ENCODE measurements around the gene TMEM115. TPM values are rescaled to one million over a fixed set of nuclear protein-coding genes. Genes with fewer than 3 reads are reported as not detected.

The TMEM115 gene
- total and polyA plus RNA-seq, 2 donors, result 17.3 to 21.9 TPM

DNA sequence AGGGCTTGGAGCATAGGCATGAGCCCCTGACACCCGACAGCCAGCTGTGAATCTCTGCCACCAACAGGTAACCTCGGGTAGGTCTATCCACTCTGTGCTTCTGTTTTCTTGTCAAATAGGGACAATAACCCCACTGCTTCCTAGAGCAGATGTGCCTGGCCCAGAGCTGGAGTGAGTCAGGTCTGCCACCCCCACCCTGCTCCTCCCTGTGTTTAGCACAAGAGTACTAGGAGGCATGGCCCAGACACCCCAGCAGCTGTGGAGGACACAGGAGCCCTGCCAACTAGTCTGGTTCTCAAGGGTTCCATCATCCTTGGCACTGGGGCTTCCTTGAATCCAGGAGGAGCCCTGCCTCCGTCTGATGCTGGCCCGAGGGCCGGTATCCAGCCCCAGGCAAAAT, 33.7 kb upstream of the TMEM115 start:
- Histone ChIP-seq H3K36me3 (ENCODE audit: control insufficient read depth in 2 of 2, insufficient read depth in 2 of 2, low read length in 1 of 2) (no peaks in the 10 kb centered on the region), H3K27me3 (ENCODE audit: control insufficient read depth in 2 of 2, insufficient read depth in 1 of 2, low read length in 1 of 2) (no peaks in the 10 kb centered on the region), H3K9me3 (ENCODE audit: control insufficient read depth in 2 of 2, insufficient read depth in 1 of 2, low read length in 1 of 2) (no peaks in the 10 kb centered on the region), H3K4me3 (ENCODE audit: low read length in 2 of 2) (no peak overlapping the region), H3K27ac (ENCODE audit: low read depth in 1 of 2, low read length in 1 of 2) (no peak overlapping the region), H3K4me1 (ENCODE audit: control insufficient read depth in 2 of 2, insufficient read depth in 2 of 2, low read length in 2 of 2) (no peaks in the 10 kb centered on the region)
- no peak for DNase-seq (ENCODE audit: low read depth in 6 of 9, low spot score in 9 of 9)
- 93% methylated on average over 5 of the region's 5 CpGs for WGBS

DNA sequence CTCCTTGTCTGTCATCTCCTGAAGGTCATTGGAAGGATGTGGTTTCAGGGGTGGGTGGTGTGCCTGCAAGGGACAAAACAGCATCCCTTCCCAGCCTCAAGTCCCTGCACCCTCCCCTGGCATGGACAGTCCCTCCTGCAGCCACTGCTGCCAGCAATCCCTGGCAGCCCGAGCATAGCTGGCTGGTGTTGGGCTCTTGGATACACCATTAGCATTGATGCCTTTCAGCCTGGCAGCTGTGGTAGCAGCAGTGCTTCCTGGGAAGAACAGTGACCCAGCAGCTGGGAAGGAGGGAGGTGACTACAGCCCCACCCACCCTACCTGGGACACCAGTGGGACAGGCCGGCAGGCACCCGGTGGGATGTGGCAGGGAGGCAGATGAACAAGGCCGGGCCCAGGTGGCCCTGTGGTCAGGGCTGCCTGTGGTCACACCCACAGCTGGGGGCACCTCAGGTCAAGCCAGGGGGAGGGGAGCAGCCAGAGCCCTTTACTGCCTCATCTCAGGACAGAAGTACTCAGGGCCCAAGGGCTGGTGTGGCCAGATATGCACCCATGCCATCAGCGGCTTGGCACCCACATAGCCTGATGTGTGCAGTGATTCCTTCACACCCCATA, 32.9 kb upstream of the TMEM115 start:
- DNase-seq (ENCODE audit: low read depth in 6 of 9, low spot score in 9 of 9), result no peak
- H3K36me3 ChIP-seq (ENCODE audit: control insufficient read depth in 2 of 2, insufficient read depth in 2 of 2, low read length in 1 of 2), result no peaks in the 10 kb centered on the region
- no peak overlapping the region for H3K4me3 ChIP-seq (ENCODE audit: low read length in 2 of 2)
- no peaks in the 10 kb centered on the region for H3K9me3 ChIP-seq (ENCODE audit: control insufficient read depth in 2 of 2, insufficient read depth in 1 of 2, low read length in 1 of 2)
- no peaks in the 10 kb centered on the region for H3K4me1 ChIP-seq (ENCODE audit: control insufficient read depth in 2 of 2, insufficient read depth in 2 of 2, low read length in 2 of 2)
- no peaks in the 10 kb centered on the region for H3K27me3 ChIP-seq (ENCODE audit: control insufficient read depth in 2 of 2, insufficient read depth in 1 of 2, low read length in 1 of 2)
- no peak overlapping the region for H3K27ac ChIP-seq (ENCODE audit: low read depth in 1 of 2, low read length in 1 of 2)
- WGBS, result 86% methylated on average over 5 of the region's 5 CpGs

DNA sequence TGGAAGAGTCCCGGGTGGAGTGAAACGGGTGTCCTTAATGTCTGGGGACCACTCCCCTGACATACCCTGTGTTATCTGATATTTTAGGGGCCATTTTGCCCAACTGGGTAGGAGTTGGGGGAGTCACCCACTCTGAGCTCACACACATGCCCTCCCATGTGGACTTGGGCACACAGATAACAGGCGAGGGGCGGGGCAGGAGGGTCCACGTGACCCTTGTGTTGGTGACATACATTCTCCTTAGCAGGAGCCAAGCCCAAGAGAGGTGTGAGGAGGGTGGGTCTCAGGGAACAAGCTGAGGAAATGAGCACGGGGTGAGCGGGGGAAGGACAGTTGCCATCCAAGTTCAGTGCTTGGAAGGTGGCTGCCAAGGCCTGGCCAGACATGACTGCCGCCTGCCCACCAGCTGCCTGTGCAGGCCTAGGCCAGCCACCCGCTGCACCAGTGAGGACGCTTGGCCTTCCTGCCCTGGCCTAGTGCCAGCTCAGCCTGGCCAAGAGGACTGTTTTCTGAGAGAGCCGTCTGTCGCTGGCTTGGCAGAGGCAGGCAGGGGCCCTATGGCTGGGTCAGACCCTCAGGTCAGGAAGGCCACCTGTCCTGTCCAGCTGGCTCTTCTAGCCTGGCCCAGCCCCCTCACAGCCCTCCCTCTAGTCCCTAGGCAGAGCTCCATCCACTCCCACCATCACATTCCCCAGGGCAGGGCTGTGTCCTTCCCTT, 31.3 kb upstream of the TMEM115 start:
- Histone ChIP-seq H3K36me3 (ENCODE audit: control insufficient read depth in 2 of 2, insufficient read depth in 2 of 2, low read length in 1 of 2) (no peaks in the 10 kb centered on the region), H3K27ac (ENCODE audit: low read depth in 1 of 2, low read length in 1 of 2) (peak overlapping the region in 1 of 2 donors; percentile 49), H3K27me3 (ENCODE audit: control insufficient read depth in 2 of 2, insufficient read depth in 1 of 2, low read length in 1 of 2) (no peaks in the 10 kb centered on the region), H3K4me1 (ENCODE audit: control insufficient read depth in 2 of 2, insufficient read depth in 2 of 2, low read length in 2 of 2) (no peaks in the 10 kb centered on the region), H3K9me3 (ENCODE audit: control insufficient read depth in 2 of 2, insufficient read depth in 1 of 2, low read length in 1 of 2) (no peaks in the 10 kb centered on the region), H3K4me3 (ENCODE audit: low read length in 2 of 2) (no peak overlapping the region)
- DNase-seq (ENCODE audit: low read depth in 6 of 9, low spot score in 9 of 9), result no peak
- WGBS, result 95% methylated on average over 12 of the region's 12 CpGs

- Histone ChIP-seq H3K27ac (ENCODE audit: low read depth in 1 of 2, low read length in 1 of 2) (no peak overlapping the region), H3K9me3 (ENCODE audit: control insufficient read depth in 2 of 2, insufficient read depth in 1 of 2, low read length in 1 of 2) (no peaks in the 10 kb centered on the region), H3K27me3 (ENCODE audit: control insufficient read depth in 2 of 2, insufficient read depth in 1 of 2, low read length in 1 of 2) (no peaks in the 10 kb centered on the region), H3K4me1 (ENCODE audit: control insufficient read depth in 2 of 2, insufficient read depth in 2 of 2, low read length in 2 of 2) (no peaks in the 10 kb centered on the region), H3K4me3 (ENCODE audit: low read length in 2 of 2) (no peak overlapping the region), H3K36me3 (ENCODE audit: control insufficient read depth in 2 of 2, insufficient read depth in 2 of 2, low read length in 1 of 2) (no peaks in the 10 kb centered on the region)
- no peak for DNase-seq (ENCODE audit: low read depth in 6 of 9, low spot score in 9 of 9)
- WGBS, result 95% methylated on average over 6 of the region's 6 CpGs
Observed at GRCh38 chr3:50389414-50389767, 30.1 kb upstream of the TMEM115 start.

DNA sequence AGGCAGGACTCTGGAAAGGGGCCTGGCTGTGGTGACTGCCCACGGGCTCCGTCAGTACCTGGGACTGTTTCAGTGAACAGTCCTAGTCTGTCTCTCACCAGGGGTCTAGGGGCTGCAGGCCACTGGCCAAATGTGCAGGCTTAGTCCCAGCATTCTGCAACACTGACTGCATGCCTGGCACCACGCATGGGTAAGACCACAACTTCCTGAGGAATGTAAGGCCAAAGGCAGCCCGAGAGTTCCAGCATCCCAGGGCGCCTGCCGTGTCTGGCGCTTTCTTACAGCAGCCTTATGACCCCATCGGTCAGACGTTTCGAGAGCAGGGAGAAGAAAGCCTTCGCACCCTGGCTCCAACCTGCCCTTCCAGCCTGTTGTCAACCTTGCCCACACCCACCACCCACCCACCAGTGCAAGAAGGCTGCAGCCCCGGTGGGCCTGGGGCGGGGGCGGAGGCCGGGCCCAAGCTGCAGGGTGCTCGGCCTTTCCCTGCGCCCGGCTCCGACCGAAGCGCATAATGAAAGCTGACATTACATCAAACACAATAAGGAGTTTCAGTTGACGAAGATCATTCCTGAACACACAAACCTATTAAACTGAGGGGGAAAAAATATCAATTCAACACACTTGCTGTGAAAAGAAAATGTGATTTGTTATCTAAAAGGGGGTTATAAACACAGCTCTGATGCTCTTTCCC, 29.5 kb upstream of the TMEM115 start:
- Histone ChIP-seq H3K27ac (ENCODE audit: low read depth in 1 of 2, low read length in 1 of 2) (no peak overlapping the region), H3K27me3 (ENCODE audit: control insufficient read depth in 2 of 2, insufficient read depth in 1 of 2, low read length in 1 of 2) (no peaks in the 10 kb centered on the region), H3K4me3 (ENCODE audit: low read length in 2 of 2) (no peak overlapping the region), H3K4me1 (ENCODE audit: control insufficient read depth in 2 of 2, insufficient read depth in 2 of 2, low read length in 2 of 2) (no peaks in the 10 kb centered on the region), H3K9me3 (ENCODE audit: control insufficient read depth in 2 of 2, insufficient read depth in 1 of 2, low read length in 1 of 2) (no peaks in the 10 kb centered on the region), H3K36me3 (ENCODE audit: control insufficient read depth in 2 of 2, insufficient read depth in 2 of 2, low read length in 1 of 2) (no peaks in the 10 kb centered on the region)
- DNase-seq (ENCODE audit: low read depth in 6 of 9, low spot score in 9 of 9), result no peak
- 91% methylated on average over 22 of the region's 22 CpGs for WGBS

- Histone ChIP-seq H3K36me3 (ENCODE audit: control insufficient read depth in 2 of 2, insufficient read depth in 2 of 2, low read length in 1 of 2) (no peaks in the 10 kb centered on the region), H3K4me3 (ENCODE audit: low read length in 2 of 2) (no peak overlapping the region), H3K4me1 (ENCODE audit: control insufficient read depth in 2 of 2, insufficient read depth in 2 of 2, low read length in 2 of 2) (no peaks in the 10 kb centered on the region), H3K27me3 (ENCODE audit: control insufficient read depth in 2 of 2, insufficient read depth in 1 of 2, low read length in 1 of 2) (no peaks in the 10 kb centered on the region), H3K9me3 (ENCODE audit: control insufficient read depth in 2 of 2, insufficient read depth in 1 of 2, low read length in 1 of 2) (no peaks in the 10 kb centered on the region), H3K27ac (ENCODE audit: low read depth in 1 of 2, low read length in 1 of 2) (no peak overlapping the region)
- DNase-seq (ENCODE audit: low read depth in 6 of 9, low spot score in 9 of 9), result no peak
- 89% methylated on average over 25 of the region's 25 CpGs for WGBS
Observed at GRCh38 chr3:50388016-50388719, 28.8 kb upstream of the TMEM115 start.

DNA sequence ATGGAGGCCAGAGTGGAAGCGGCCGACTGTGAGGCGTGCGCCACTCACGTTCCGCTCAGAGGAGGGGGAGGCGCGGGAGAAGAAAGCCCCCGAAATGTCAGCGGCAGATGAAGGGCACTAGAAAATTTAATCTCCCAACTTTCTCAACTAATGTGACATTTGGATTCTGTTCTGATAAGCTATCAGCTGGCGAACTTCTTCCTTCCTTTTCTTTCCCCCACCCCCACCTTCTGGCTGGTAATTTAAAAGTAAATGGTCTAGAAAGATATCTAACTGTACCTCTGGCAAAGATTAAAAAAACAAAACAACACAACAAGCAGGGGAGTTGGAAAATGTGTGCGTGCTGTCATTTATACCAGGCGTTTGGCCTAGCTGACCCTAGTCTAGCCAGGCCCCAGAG, 26.4 kb upstream of the TMEM115 start:
- Histone ChIP-seq H3K4me3 (ENCODE audit: low read length in 2 of 2) (no peak overlapping the region), H3K27me3 (ENCODE audit: control insufficient read depth in 2 of 2, insufficient read depth in 1 of 2, low read length in 1 of 2) (no peaks in the 10 kb centered on the region), H3K9me3 (ENCODE audit: control insufficient read depth in 2 of 2, insufficient read depth in 1 of 2, low read length in 1 of 2) (peaks cover 0 to 3% of the 10 kb centered on the region in 2 donors), H3K27ac (ENCODE audit: low read depth in 1 of 2, low read length in 1 of 2) (no peak overlapping the region), H3K4me1 (ENCODE audit: control insufficient read depth in 2 of 2, insufficient read depth in 2 of 2, low read length in 2 of 2) (peaks cover 0 to 2% of the 10 kb centered on the region in 2 donors), H3K36me3 (ENCODE audit: control insufficient read depth in 2 of 2, insufficient read depth in 2 of 2, low read length in 1 of 2) (no peaks in the 10 kb centered on the region)
- 64% methylated on average over 13 of the region's 13 CpGs for WGBS
- DNase-seq (ENCODE audit: low read depth in 6 of 9, low spot score in 9 of 9), result no peak

DNA sequence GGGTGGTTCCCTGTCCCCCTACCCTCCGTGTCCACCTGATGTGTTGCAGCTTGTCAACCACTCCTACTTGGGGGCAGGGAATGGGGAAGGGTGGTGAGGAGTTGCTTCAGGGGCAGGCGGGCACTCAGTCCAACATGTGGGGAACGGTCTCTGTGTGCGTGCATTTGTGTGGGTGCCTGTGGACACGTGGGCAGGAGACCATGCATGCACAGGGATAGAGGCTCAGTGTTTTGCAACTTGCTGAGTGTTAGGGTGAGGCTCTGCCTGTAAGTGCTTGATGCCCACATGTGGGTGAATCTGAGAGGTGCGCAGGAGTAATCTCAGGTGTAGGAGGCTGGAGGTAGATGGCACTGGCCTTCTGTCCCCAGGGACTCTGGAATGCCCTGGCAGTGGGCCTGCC, 24.4 kb upstream of the TMEM115 start:
- Histone ChIP-seq H3K36me3 (ENCODE audit: control insufficient read depth in 2 of 2, insufficient read depth in 2 of 2, low read length in 1 of 2) (no peaks in the 10 kb centered on the region), H3K4me3 (ENCODE audit: low read length in 2 of 2) (no peak overlapping the region), H3K4me1 (ENCODE audit: control insufficient read depth in 2 of 2, insufficient read depth in 2 of 2, low read length in 2 of 2) (peaks cover 0 to 2% of the 10 kb centered on the region in 2 donors), H3K27me3 (ENCODE audit: control insufficient read depth in 2 of 2, insufficient read depth in 1 of 2, low read length in 1 of 2) (no peaks in the 10 kb centered on the region), H3K27ac (ENCODE audit: low read depth in 1 of 2, low read length in 1 of 2) (no peak overlapping the region), H3K9me3 (ENCODE audit: control insufficient read depth in 2 of 2, insufficient read depth in 1 of 2, low read length in 1 of 2) (peaks cover 0 to 3% of the 10 kb centered on the region in 2 donors)
- WGBS, result 95% methylated on average over 6 of the region's 6 CpGs
- no peak for DNase-seq (ENCODE audit: low read depth in 6 of 9, low spot score in 9 of 9)

- 96% methylated on average over 12 of the region's 12 CpGs for WGBS
- no peaks in the 10 kb centered on the region for H3K27me3 ChIP-seq (ENCODE audit: control insufficient read depth in 2 of 2, insufficient read depth in 1 of 2, low read length in 1 of 2)
- no peak overlapping the region for H3K27ac ChIP-seq (ENCODE audit: low read depth in 1 of 2, low read length in 1 of 2)
- no peaks in the 10 kb centered on the region for H3K36me3 ChIP-seq (ENCODE audit: control insufficient read depth in 2 of 2, insufficient read depth in 2 of 2, low read length in 1 of 2)
- no peak overlapping the region for H3K4me3 ChIP-seq (ENCODE audit: low read length in 2 of 2)
- H3K4me1 ChIP-seq (ENCODE audit: control insufficient read depth in 2 of 2, insufficient read depth in 2 of 2, low read length in 2 of 2), result peaks cover 0 to 2% of the 10 kb centered on the region in 2 donors
- no peak for DNase-seq (ENCODE audit: low read depth in 6 of 9, low spot score in 9 of 9)
- H3K9me3 ChIP-seq (ENCODE audit: control insufficient read depth in 2 of 2, insufficient read depth in 1 of 2, low read length in 1 of 2), result peaks cover 0 to 3% of the 10 kb centered on the region in 2 donors
Observed at GRCh38 chr3:50382722-50383121, 23.4 kb upstream of the TMEM115 start.

Data from thymus (tissue), 11 donors.